ENCODE results near the gene TCOF1.

DNA sequence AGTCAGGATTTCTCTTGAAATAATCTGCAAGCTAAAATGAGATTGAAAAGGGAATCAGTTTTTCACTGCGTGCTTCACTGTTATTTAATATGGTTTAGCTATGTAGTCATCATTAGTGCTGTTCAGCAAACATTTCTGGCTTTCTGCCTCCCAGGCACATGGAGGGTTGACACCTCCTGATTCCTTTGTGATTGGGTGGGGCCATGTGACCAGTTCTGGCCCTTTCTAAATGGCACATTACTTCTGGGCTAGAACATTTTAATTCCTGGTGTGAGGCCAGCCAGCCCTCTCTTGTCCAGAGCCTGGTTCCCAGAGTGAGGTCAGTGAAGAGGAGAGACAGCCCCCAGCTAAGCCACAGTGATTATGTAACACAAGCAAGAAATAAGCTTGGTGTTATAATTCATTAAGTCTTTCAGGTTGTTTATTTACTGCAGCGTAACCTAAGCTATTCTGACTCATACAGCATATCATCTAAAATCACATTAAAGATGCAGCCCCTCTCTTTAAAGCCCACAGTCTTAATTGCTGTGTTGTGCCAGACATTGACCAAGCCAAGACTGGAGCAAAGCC lies 37.4 kb upstream of the TCOF1 start:
- TF ChIP-seq, protein P1, sequence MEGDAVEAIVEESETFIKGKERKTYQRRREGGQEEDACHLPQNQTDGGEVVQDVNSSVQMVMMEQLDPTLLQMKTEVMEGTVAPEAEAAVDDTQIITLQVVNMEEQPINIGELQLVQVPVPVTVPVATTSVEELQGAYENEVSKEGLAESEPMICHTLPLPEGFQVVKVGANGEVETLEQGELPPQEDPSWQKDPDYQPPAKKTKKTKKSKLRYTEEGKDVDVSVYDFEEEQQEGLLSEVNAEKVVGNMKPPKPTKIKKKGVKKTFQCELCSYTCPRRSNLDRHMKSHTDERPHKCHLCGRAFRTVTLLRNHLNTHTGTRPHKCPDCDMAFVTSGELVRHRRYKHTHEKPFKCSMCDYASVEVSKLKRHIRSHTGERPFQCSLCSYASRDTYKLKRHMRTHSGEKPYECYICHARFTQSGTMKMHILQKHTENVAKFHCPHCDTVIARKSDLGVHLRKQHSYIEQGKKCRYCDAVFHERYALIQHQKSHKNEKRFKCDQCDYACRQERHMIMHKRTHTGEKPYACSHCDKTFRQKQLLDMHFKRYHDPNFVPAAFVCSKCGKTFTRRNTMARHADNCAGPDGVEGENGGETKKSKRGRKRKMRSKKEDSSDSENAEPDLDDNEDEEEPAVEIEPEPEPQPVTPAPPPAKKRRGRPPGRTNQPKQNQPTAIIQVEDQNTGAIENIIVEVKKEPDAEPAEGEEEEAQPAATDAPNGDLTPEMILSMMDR (optimal IDR thresholded peaks at IDR 0.05 in 1 of 3, IDR thresholded peaks at IDR 0.05 in 1 of 3, conservative IDR thresholded peaks at IDR 0.05 in 1 of 3; ENCODE audit: extremely low read depth in 1 of 3, insufficient read depth in 2 of 3, low read length in 3 of 3), result no peak
- no peak for TF ChIP-seq EZH2 (IDR thresholded peaks at IDR 0.05; ENCODE audit: low read length)

Measured in keratinocyte (primary cell).